Liver (tissue), 3 donors: Measurements from ENCODE around the gene FAM181A.

Source experiments
- ATF3 ChIP-seq: IDR thresholded peaks from 2 replicates; pipeline ENCODE4 v1.6.1; 2016; ENCODE audit warnings: antibody characterized with exemption
- CTCF ChIP-seq: fragments of 150-350 bp; IDR thresholded peaks from 2 replicates; pipeline ENCODE4 v1.5.1; 2017; ENCODE audit warnings: improper control_type of control experiment, low read depth, low read length; ENCODE audit not compliant: missing input control
- EGR1 ChIP-seq, 2 donors: IDR thresholded peaks; 2 replicates each; pipeline ENCODE4 v1.6.1; 2016 to 2018; ENCODE audit warnings: antibody characterized with exemption in 2 of 2, low read depth in 2 of 2
- FOXA1 ChIP-seq: IDR thresholded peaks from 2 replicates; pipeline ENCODE4 v1.6.1; 2016; ENCODE audit warnings: antibody characterized with exemption
- MAX ChIP-seq: IDR thresholded peaks from 2 replicates; pipeline ENCODE4 v1.6.1; 2016; ENCODE audit warnings: antibody characterized with exemption
- RAD21 ChIP-seq, 2 donors: IDR thresholded peaks; 2 replicates each; pipeline ENCODE4 v1.6.1; 2016; ENCODE audit warnings: antibody characterized with exemption in 2 of 2, mild to moderate bottlenecking in 2 of 2
- REST ChIP-seq: IDR thresholded peaks from 2 replicates; pipeline ENCODE4 v1.6.1; 2016; ENCODE audit warnings: antibody characterized with exemption, mild to moderate bottlenecking
- RXRA ChIP-seq, 2 donors: IDR thresholded peaks; 2 replicates each; pipeline ENCODE4 v1.6.1; 2017 to 2018; ENCODE audit warnings: antibody characterized with exemption in 2 of 2, mild to moderate bottlenecking in 1 of 2
- SP1 ChIP-seq: IDR thresholded peaks from 2 replicates; pipeline ENCODE4 v1.6.1; 2018; ENCODE audit warnings: antibody characterized with exemption, mild to moderate bottlenecking
- TAF1 ChIP-seq: conservative IDR thresholded peaks from 2 replicates; pipeline ENCODE4 v1.6.1; 2016; ENCODE audit warnings: antibody characterized with exemption, mild to moderate bottlenecking
- YY1 ChIP-seq: IDR thresholded peaks from 2 replicates; pipeline ENCODE4 v1.6.1; 2016; ENCODE audit warnings: antibody characterized with exemption, mild to moderate bottlenecking
- donor health status: healthy.
- donor health status: healthy.

- TF ChIP-seq REST (no peak), CTCF (no peak), SP1 (no peak), YY1 (no peak), RAD21 (IDR thresholded peaks at IDR 0.05) (no peak), EGR1 (IDR thresholded peaks at IDR 0.05; ENCODE audit: low read depth in 2 of 2) (no peak), MAX (no peak), FOXA1 (no peak), RXRA (IDR thresholded peaks at IDR 0.05) (no peak), ATF3 (no peak), TAF1 (no peak)
These were observed 11.3 kb upstream of the FAM181A start for GRCh38 chr14:93915800-93916199.
